HG02943 (cell line): ENCODE data around the gene PRSS16.

Experiments
- ATAC-seq: cut with Tn5 transposase; IDR thresholded peaks from one replicate; pipeline ENCODE4 v1.9.1; 2021; ENCODE audit warnings: mild to moderate bottlenecking, low read depth, moderate library complexity; ENCODE audit not compliant: unreplicated experiment

PRSS16 gene

DNA sequence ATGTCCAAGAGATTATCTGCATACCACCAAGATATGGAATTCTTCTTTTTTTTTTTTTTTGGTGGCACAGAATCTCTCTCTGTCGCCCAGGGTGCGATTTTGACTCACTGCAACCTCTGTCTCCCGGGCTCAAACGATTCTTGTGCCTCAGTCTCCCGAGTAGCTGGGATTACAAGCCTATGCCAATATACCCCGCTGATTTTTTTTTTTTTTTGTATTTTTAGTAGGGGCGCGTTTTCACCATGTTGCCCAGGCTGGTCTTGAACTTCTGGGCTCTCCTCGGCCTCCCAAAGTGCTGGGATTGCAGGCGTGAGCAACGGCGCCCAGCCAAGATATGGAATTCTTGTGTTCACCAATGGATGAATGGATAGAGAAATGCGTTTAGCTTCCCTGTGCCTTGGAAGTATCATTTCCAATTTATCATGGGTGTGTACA lies 33.6 kb downstream of the PRSS16 start:
- no peak for ATAC-seq

DNA sequence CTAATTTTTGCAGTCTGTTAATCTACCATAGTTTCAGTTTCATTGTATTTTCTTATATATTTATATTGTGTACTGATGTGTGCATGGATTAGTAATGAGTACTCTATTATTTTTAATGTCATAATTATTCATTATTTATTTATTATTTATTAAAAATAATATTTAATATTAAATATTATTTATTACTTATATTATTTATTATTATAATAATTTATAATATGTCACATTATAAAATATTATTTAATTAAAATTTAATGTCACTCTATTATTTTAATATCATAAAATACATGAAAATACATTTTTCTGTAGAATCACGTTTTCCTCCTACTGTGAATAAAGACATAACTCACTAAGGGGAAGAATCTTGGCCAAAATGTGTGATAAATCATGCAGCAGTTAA lies 34.1 kb downstream of the PRSS16 start:
- no peak for ATAC-seq

DNA sequence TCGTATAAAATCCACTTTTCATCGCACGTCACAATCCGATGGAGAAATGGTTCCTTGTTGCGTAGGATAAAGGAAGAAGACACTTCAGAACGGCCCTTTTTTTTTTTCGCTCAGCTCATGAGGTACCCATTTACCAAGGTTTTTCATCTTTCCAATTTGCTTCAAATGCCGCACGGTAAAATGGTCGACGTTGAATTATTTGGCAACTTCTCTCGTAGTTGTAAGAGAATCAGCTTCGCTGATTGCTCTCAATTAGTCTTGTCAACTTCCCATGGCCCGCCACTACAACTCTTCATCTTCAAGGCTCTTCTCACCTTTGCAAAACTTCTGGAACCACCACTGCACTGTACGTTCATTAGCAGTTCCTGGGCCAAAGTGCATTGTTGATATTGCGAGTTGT lies 35.8 kb downstream of the PRSS16 start:
- ATAC-seq: no peak

DNA sequence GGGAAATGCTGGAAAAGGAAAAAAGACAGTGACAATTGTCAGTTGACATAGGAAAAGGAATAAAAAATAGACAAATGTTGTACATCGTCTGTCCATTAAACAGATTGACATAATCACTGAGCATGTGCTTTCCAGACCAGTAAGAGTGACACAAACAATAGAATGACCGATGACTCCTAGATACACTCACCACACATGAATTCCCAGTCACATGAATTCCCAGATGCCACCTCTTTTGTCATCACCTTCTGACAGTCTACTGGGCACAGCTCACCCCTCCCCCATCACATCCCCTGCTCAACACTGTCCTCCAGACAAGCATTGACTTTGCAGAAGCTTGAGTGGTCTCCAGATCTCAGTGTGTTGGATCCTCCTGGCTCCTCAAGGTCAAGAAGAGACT lies 38.6 kb downstream of the PRSS16 start:
- ATAC-seq: no peak

DNA sequence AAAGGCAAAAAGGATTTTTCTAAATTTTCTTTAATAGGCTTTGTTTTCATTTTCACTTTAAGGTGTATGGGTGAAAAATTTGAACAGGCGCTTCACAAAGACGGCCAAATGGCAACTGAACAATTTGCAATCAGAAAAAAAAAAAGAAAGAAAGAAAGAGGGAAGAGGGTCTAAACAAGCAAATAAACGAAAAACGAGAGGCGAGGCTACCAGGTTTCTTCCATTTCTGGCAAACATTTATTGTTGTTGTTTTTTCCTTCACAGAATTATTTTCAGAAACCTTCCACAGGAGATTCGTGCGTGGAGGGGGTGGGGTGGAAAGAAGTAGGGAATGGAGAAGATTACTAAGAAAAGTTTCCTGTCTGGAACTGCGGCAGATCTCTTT lies 40.2 kb downstream of the PRSS16 start:
- no peak for ATAC-seq

DNA sequence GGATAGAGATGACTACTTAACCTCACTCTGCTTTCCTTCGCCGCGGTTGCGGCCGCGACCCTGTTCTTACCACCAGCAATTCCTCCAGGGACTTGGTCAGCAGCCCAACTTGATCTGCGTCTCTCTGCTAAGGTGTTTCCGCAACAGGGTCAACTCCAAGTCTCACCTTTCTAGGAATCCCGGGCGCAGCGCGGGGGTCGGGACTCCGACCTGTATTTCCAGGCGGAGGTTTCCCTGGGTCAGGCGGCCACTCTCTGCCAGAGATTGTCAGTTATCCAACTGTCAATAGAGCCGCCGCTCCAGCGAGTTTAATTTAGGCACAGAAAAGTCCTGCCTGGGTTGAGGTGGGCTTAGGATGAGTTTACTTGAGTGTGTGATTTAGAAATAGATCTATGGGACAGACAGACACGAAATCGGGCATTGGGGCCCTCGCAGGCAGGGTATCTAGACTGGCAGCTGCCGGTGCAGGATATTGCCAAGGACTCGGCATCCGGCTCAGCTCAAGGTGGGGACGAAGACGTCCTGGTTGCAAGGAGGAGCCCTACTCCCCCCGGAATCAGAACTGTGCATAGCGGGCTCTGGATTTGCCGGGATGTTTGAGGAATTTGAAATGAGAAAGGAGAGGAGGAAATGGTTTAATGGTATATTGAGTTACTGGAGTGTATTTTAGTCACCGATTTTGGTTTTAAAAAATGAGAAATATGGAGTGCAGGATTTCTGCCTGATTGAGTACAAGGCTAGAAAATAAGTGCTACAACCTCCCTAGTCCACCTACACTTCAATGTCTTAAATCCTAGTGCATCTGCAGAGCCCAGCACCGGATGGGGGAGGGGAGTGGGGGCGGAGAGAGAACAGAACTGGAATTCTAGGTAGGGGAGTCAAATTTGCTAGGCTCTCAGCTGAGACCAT lies 40.9 kb downstream of the PRSS16 start:
- no peak for ATAC-seq

DNA sequence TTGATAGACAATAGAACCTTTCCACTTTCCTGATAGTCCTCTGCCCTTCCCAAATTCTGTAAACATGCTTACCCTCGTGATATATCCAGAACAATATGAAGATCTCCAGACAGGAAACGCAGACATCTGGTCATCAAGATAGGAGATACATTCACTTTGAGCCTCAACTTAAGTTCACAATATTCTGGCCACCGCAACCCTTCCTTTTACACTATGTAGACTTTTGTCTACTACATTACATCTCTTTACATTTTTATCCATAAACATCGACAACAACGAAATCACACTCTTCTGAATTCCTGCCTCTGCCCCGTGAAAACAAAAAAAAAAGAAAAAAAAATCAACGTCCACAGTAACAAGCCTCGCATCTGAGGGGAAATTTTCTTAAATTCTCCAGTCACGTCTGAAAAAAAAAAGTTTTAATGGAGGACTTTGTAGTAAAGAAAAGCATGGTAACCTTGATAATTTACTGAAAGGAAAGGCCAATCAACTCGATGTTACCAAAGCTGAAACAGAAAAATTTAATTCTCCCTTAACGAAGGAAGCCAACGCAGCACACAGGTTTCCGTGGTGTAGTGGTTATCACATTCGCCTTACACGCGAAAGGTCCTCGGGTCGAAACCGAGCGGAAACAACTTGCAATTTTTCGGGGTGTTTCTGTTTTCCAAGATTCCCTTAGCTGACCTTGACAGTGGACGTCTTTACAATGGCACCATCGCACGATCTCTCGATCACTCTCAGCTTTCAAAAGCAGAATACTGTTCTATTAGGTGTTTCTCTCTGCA lies 42.8 kb downstream of the PRSS16 start:
- no peak for ATAC-seq

DNA sequence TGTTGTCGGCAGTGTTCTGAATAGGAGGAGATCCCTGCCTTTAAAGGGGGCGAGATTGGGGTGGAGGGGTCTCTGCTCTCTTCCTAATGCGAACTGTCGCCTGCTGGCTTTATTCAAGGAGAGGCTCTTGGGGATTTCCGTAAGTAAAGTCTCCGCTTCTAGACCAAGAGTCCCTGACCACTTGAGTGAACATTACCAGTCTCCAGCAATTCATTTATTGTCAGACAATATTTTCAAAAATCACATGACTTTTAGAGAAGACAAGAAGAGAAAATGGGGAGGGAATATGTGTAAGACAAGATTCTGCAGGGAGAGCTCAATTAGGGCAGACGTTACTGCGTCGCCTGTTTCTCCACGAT lies 43.3 kb downstream of the PRSS16 start:
- ATAC-seq: no peak

DNA sequence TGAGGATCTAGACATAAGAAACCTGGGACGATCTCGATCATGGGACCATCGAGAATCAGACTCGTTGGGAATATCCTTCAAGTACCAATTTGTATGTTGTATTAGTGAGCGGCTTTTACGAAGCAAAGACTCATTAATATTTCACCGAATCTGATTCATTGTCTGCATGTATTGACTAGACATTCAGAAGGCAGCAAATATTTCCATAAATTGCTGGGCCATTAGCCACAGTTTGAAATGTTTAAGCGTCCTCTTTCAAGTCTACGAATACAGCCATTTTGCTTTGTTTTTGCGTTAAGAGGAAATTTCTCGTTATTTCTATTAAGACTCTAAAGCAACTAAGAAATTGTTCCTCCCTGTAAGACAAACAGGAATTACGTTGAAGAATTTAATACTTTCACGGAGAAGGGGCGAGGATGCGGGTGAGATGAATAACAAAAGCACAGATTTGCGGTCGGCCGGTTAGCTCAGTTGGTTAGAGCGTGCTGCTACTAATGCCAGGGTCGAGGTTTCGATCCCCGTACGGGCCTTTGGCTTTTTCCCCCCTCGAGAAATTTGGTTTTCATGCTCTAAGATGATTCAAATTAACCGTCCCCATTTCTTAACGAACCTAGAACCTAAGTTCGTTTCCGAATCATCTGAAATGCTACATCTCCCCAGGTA lies 46.1 kb downstream of the PRSS16 start:
- no peak for ATAC-seq

DNA sequence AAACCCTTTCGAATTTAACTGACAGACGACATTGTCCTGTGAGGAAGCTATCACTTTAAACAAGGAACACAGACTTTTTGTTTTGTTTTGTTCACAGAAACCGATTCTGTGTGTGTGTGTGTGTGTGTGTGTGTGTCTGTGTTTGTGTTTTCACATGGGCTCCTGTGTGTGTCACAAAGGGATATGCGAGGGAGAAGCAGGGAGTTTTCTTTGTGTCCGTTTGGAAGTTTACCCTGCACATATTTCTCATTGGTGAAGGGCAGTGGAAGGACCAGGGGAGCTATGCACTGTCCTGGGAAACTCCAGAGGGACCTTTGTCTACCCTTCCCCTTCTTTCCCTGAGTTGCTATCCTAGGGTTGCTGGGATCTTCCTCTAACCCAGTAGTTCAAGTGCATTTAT lies 46.9 kb downstream of the PRSS16 start:
- no peak for ATAC-seq

DNA sequence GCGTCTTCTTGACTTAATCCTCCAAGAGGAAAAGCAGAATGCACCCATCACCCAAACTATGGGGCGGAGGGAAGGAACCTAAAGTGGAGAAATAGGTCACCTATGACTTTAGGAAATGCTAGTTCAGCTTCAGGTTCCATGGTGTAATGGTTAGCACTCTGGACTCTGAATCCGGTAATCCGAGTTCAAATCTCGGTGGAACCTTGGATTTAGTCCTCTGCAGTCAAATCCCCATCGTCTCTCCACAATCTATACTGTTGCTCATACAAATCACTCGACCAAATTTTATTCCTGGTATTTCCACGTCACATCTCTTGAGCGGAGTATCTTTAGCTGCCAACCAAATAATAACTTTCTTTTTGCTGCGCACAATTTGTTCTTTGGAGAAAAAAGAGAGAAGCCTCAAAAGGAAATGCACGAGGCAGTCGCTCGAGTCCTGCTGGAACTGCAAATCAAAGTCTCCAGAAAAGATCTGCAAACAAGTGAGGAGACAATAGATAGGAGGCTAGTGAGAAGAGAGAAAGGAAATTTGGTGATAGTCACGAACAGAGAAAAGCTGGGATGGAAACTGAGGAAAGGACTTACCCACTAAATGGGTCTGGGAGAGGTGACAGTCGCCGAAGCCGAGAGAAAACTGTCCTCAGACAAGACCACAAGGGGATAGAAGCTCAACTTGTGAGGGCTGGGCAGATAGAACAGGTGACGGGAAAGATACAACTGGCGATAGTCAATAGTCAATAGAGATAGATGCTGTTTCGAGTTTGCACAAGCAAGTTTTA lies 48.0 kb downstream of the PRSS16 start:
- no peak for ATAC-seq

DNA sequence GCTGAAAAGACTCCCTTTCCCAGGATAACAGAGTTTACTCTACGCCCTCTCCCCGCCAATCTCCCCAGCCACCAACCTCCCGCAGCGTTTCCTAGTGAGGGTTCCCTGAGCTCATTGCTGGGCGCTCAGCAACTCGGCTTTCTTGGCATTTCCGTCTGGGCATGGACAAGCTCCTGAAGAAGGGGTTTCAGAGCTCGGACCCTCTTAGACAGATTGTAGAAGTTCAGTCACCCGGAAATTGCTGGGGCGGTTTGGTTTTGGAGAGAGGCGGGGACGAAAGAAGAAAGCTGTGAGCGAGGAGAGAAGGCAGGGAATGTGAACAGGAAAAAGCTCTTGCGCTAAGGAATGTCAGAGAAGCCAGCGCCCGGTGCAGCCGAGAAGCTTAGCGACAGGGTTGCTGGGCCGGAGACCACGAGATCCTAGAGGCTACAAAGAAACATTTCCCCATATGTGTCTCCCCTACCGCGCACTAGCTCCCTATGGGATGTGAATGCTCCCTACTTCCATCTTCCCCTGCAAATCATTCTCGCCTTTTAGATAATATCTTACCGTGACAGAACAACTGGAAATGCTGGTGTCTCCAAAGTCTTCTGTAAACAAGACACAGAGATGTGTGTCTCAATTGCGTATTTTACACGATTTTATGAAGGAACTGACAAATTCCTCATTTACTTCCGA lies 48.7 kb downstream of the PRSS16 start:
- no peak for ATAC-seq

DNA sequence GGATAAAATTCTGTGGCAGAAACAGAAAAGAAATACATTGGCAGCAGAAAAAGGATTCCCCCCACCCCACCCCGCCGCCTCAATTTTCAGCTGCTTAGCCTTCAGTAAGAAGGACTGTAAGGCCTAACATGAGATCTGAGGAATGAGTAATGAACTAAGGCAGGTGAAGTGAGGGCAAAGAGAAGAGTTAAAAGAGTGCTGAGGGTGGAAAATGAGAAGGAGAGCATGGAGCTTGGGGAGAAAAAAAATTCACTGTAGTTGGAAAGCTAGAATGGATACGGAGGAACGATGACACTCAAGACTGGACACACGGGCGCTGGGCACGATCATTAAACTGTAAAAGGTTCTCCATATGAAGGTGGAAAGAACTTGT lies 50.0 kb downstream of the PRSS16 start:
- ATAC-seq: no peak

DNA sequence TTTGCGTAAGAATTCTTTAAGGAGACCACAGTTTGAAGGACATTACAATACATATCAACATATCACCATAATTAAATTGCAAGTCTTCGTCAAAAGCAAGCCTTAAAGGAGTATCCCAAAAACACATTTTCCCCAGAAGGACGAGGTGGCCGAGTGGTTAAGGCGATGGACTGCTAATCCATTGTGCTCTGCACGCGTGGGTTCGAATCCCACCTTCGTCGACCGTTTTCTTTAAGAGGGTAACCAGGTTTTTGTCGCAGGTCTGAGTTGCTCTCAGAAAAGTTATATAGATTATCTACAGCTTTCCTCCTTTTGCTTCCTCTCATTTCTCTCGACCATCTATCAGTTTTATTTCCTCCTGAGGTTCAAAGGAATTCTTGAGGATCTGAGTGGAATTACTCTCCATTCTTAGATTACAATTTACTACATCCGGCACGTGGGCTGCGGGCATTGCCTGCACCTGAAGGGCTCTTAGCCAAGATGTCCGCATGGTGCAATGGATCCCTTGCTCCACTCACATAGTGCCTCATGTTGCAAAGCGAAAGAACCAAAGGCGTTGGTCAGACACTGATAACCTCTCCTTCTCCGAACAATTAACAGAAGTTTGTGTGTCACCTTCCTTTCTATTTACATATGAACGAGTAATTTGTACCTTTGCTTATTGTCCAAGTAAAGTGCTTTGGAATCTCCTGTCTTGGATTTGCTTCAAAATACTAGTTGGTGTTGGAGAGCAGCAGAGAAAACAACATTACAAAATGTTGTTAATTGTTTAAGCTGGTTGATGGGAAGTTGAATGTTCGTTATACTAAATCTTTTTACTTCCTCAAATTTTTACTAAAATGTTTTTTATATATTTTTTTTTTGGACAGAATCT lies 50.6 kb downstream of the PRSS16 start:
- ATAC-seq: no peak

DNA sequence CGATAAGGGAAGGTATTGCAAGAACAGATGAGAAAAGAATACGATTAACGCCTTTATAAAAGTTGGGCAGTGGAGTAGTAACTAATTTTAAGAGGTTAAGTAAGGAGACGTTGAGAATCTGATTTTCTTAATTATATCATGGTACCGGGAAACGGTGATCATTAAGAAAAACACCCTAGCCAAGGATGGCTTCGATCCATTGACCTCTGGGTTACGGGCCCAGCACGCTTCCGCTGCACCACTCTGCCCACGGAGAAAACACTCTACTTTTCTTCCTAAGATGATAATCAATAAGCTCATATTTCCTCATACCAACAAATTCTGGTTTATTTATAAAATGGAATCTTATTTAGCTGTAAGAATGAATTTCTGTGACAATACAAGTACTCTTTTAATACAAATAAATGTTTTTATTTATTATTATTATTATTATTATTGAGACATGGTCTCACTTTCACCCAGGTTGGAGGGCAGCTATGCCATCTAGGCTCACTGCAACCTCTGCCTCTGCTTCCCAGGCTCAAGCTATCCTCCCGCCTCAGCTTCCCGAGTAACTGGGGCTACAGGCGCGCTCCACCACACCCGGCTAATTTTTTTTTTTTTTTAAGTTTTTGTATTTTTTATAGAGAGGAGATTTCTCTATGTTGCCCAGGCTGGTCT lies 56.2 kb downstream of the PRSS16 start:
- no peak for ATAC-seq
